Activated CD8-positive, alpha-beta memory T cell treated with anti-CD3 and anti-CD28 coated beads for 1 hour (primary cell): ENCODE measurements around the gene FBXW11.
"Not testable (repeated sequence)": the region's sequence is repeated elsewhere in the genome, so short reads cannot be mapped to it uniquely, and the experiment has no call there.

Experiments
- DNase-seq, 2 donors: peaks; one replicate each; pipeline ENCODE4 v3.0.0-alpha.2; 2020; ENCODE audit warnings: low read depth in 1 of 2; ENCODE audit errors: extremely low read depth in 1 of 2

The FBXW11 gene

GRCh38 chr5:171986772-171987171, 19.7 kb downstream of the FBXW11 start:
- DNase-seq = no peak

GRCh38 chr5:171984748-171985419, 21.6 kb downstream of the FBXW11 start:
- DNase-seq = peak in 1 of 2 donors; percentile 8

GRCh38 chr5:171981847-171982246, 24.6 kb downstream of the FBXW11 start:
- no peak for DNase-seq

- no peak for DNase-seq
Measured at GRCh38 chr5:171980792-171981191, 25.6 kb downstream of the FBXW11 start.

- no peak for DNase-seq
Measured at GRCh38 chr5:171979606-171980005, 26.8 kb downstream of the FBXW11 start.

- DNase-seq = no peak
Measured at GRCh38 chr5:171978519-171978918, 27.9 kb downstream of the FBXW11 start.

DNA sequence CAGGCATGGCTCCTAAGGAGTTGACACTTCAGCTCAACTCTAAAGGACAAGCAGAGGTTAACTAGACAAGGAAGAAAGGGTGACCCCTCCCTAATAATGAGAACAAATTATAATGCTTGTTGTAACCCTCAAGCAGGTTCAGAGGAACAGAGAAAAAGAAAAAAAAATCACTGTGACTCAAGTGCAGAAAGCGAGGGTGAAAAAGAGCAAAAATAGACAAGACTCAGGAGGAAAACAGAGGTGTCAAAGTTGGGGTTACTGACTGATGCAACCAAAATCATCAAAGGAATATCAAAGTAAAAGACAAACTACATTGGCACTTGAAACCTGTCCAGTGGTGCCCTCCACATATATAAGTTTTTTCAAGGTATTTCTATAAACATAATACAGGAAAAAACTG, 28.4 kb downstream of the FBXW11 start:
- DNase-seq = no peak

- DNase-seq = not testable (repeated sequence)
Measured at GRCh38 chr5:171977244-171977950, 29.0 kb downstream of the FBXW11 start.

DNA sequence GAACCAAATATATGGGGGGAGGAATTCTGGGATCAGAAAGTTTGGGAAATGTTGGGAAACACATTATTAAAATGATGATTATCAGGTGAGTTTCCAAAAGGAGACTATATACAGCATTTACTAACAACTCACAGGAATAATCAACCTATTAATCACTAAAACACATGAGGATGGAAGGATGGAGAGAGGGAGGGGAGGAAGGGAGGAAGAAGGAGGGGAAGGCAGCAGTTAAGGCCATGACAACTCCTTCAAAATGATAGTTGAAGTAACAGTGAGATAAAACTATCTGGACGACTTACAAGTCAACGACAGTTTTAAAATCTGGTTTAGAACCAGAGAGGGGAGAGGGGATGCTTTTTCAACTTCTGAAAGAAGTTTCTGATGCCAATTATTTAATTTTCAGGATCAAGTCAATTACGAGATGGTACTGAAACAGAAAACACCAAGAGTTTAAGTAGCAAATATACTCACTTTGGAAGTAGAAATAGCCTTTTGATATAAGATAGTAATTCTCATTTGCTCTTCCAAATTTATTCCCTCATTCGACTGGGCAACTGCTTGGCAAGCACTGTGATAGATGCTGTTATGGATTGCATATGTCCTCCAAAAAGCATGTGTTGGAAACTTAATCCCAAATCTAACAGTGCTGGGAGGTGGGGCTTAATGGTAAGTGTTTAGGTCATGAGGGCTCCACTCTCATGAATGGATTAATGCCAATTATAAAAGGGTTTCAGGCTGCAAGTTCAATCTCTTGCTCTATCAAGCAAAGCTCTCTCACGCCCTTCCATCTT, 30.4 kb downstream of the FBXW11 start:
- no peak for DNase-seq

GRCh38 chr5:171975262-171975876, 31.1 kb downstream of the FBXW11 start:
- DNase-seq = no peak

DNA sequence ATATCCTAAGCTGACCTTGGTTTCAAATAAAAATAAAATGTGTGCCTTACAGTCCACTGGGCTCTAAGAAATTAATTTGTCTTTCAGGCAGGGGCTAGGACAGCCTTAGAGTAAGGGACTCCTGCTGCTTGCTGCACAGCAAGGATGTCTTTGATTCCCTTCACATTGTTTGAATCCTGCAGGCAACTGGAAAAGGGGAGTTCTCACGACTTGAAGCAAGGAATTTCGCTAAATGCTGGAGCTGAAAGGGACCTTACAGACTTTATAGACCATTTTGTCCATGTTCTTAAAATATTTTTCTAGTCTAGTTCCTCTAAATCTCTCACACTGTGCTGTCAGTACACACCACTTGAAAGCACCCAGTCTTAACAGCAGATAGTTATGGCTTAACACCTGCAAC, 35.6 kb downstream of the FBXW11 start:
- no peak for DNase-seq

DNA sequence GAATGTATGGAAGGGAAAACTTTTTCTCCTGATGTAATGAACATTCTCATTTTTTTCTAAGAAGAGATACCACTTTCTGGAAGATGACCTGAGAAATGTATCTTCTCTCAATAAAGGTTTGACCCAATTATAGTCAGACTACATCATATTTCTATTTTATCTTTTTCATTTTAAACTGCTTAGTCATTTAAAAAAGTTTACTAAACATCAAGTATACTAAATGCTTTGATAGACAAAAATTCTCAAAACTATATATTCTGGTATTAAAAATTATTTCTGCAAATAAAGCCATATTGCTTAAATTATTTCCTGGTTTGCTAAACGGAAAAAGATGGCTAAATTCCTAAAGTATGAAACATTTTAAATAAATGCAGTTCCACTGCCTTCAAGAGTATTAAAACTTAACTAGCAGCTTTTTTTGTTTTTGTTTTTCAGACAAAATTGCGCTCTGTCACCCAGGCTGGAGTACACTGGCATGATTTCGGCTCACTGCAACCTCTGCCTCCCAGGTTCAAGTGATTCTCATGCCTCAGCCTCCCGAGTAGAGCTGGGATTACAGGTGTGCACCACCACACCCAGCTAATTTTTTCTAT, 37.1 kb downstream of the FBXW11 start:
- DNase-seq = no peak

DNA sequence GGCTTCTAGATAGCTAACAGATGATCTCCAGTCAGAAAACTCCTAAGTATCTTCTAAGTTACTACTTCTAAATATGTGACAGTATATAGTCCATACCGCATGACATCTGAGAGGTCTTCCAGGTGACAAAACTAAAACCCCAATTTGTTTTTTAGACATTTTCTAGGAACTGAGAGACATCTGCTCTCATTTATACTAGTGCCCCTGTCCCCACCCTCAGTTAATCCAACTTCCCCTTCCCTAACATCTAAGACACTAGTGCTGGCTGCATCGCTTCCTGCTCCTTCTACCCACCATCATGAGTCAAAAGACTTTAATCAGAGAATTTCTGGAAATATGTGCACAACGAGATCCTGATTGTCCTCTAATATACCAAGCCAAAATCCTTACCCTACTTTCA, 37.9 kb downstream of the FBXW11 start:
- DNase-seq = no peak

DNA sequence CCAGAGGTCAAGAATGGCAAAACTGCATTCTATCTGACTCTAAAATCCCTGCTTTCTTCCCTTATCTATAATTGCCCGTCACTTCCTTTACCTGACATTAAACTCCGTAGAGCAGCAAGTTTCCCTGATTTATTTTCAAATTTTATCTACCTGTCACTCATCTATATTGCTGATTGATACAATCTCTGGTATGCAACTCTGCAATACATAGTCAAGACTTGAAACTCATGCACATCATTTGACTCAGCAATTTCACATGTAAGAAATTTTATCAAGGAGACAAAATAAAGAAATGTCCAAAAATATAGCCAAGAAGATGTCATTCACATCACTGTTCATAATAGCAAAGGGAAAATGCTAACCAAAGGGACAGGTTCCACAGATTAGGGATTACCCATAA, 39.5 kb downstream of the FBXW11 start:
- DNase-seq = no peak

DNA sequence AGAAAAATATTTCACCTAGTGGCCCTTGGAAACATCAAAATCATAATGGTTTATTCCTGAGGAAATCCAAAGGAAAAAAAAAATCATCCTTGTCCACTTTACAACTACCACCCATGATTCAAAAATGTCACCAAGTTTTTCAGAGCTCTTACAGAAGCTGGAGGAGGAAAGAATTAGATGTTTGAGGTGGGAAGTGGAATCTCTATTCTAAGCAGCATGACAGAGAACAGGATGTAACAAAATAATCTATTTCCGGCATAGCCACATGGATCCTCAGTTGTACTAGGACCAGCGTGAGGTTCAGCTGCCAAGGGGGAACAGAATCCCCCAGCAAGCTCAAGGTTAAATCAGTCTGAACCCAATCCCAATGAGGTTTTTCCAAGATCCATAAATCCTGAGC, 40.2 kb downstream of the FBXW11 start:
- no peak for DNase-seq

- no peak for DNase-seq
Measured at GRCh38 chr5:171965745-171966144, 40.7 kb downstream of the FBXW11 start.

GRCh38 chr5:171963416-171963815, 43.0 kb downstream of the FBXW11 start:
- DNase-seq = no peak

DNA sequence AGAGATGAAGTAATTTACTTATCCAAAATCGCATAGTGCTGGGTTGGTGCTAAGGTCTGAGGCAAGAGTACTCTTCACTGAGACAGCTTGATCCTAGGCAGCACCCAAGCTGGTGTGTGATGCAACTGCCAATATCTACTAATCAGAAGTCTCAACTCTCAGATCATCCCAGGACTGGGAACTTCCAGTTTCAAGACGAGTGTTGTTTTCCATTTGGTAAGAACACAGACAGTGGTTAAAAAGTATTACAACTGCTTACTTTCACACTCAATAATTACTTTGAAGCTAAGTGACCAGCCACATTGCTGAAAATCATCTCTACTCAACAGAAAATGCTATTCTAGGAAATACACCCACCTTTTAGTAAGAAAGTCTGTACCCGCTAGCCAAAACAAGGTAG, 45.3 kb downstream of the FBXW11 start:
- no peak for DNase-seq

DNA sequence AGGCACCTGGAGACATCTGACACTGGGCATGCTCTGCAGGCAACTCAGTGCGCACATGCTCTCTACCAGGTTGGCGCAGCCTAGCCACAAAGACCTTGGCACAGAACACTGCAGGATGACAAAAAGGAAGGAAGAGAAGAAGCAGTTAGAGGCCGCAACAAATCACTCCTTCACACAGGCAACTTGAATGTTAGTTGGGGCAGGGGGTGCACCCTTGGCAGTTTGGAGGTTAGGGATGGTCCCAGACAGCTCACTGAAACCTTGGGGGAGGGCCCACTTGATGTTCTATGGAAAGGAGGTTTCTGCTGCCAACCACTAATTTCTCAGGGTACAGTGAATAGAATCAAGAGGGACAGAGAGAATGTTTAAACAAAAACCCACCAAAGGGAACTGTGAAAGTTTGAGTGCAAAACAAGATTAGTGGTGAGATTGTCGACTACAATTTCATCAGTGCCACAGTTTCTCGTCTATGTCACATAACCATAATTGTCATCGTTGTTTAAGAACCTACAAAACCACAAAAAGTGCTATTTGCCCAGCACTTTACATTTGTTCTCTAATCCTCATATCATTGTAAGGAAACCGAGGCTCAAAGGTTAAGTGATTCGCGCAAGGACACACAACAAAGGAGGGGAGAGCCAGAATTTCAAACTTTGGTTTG, 48.7 kb downstream of the FBXW11 start:
- DNase-seq = no peak

GRCh38 chr5:171956887-171957495, 49.4 kb downstream of the FBXW11 start:
- no peak for DNase-seq
